ENCODE data around the gene PTPRT.

The PTPRT gene

DNA sequence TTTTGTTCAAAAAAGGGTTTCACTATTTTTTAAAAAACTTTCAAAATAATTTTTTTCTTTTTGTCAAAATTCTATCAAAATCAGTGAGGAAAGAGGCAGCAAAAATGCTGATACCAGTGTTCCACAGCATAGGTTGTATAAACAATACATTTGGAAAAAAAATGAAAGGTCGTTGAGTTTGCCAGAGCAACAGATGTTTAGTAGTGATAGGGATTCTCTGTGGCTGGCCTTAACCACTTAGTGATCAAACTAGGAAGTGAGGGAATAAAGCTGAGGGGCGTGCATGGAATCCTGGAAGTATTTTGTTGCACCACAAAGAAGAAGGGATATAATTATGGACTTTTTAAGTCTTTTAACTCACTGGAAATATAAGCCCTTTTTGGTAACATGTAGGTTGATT is 1016.3 kb downstream of the PTPRT start:
- no peak for DNase-seq

DNA sequence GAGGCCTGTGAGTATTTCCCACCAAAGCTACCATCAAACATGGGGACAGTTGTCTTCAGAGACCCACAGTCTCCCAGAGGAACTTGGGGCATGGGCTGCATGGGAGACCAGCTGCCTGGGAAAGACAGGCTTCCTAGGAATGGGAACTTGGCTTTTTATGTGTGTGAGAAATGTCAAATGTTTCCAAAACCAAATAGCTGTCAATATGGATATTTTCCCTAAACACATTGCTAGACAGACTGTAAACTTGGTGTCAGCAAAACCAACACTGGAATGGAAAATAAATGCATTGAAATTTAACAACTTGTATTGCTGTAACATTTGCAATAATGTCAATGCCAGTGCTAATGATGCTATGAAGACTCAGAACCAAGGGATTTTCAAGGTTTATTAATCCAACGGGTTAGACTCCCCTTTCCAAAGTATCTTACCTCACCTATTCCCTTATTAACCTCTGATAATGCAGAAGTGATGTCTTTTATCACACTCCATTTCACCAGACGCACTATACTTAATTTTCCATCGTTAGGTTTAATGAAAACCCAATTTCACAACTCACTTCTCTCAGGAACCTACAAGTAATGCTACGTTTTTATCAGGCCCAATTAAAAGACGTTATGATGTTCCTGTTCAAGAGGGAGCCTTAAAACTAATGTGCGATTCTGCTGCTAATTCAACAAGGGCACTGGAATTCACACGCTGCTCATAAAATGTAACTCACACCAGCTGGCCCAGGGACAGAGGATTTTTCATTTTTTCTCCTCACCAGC is 1025.4 kb downstream of the PTPRT start:
- DNase-seq, result no peak

DNA sequence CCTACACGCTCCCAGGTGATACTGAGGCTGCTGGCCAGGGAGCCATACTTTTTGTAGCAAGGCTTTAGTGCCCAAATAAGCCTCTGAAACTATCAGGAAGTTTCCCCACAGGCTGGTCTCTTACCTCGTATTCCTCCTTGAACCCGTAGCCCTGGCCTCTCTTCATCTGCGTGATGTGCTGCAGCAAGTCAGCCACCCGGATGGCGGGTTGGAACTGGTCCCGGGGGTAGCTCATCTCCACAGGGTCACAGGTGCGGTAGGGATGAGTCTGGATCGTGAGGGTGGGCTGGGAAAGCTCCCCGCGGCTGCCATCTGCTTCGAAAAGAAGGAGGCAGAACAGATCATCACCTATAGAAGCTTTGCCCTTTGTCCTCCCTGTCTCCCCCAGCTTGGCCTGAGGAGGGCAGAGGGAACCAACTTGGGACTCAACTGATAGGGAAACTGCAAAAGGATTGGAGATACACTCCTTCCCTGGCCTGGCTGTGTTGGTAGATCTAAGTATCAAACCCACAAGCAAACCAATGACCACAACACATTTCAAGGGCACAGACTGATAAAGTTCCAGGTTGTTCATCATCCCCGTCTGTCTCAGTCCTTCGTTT is 1028.4 kb downstream of the PTPRT start:
- no peak for DNase-seq

GRCh38 chr20:42159808-42160207 is 1029.9 kb downstream of the PTPRT start:
- no peak for DNase-seq

DNA sequence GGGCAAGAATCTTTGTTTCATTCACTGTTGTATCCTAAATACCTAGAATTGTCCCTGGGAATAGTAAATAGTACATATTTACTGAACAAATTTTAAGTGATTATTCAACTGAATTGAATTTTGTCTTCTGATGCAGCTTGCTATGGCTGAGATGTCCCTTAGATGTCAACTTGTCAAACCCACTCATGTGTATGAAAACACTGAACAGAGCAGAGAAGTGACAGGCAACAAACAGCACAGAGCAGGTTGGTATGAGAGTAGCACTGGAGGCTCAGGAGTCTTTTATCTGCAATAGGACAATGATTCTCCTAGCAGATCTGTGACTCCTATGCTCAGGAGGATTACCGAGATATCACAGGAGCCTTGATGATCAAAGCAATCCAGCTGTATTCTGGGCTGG is 1031.4 kb downstream of the PTPRT start:
- DNase-seq, result no peak

DNA sequence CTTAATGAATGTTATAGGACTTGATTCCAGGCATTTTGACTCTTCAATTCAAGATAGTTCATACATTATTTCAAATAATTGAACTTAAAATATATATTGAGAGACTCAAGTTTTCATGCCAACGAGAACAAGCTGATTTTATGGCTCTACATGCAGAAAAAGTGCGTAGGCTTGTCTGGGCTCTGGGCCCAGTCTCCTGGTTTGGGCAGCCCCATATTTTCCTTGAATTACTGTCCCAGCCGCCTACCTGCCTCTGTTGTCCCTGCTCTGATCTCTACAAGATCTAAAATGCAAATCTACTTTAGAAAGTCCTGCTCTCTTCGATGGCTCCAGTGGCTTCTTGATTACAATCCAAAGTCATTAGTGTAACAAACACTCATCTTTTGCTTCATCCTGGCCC is 1034.1 kb downstream of the PTPRT start:
- no peak for DNase-seq

DNA sequence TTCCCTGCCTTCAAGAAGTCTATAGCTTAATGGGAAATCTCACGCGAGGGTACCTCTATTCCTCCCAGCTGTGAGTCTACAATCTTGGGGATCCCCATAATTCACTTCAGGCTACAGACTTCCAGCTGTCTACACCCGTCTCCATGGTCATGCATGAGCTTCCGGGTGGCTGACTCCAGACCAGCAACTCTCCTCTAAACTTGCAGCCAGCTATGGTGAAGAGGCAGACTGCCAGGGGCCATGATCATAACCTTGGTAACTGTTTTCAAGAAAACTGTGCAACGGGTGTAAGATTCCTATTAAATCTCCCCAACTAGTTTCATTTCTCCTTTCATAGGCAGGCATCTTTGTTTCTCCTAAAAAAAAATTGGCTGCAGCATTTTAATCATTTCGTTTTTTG is 1037.1 kb downstream of the PTPRT start:
- no peak for DNase-seq

- no peak for DNase-seq
Observed at GRCh38 chr20:42150230-42150629, 1039.5 kb downstream of the PTPRT start.

DNA sequence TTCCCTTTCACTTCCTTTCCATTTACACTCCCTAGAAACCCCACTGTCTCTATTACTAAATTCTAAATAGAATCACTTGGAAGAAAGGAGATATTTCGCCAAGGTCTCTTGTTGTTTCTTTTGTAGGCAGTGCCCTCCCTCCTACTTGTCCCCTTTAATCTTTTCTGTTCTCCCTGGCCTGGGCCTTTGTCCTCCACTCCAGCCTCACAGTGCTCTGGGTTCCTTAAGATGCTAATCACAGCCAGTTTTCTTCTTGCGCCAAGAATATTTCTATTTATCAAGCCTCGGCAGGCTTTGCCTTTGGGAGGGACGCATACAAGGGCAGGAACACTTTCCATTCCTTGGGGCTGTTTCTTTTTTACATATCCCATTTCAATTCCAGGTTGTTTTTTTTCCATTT is 1051.0 kb downstream of the PTPRT start:
- DNase-seq, result no peak

DNA sequence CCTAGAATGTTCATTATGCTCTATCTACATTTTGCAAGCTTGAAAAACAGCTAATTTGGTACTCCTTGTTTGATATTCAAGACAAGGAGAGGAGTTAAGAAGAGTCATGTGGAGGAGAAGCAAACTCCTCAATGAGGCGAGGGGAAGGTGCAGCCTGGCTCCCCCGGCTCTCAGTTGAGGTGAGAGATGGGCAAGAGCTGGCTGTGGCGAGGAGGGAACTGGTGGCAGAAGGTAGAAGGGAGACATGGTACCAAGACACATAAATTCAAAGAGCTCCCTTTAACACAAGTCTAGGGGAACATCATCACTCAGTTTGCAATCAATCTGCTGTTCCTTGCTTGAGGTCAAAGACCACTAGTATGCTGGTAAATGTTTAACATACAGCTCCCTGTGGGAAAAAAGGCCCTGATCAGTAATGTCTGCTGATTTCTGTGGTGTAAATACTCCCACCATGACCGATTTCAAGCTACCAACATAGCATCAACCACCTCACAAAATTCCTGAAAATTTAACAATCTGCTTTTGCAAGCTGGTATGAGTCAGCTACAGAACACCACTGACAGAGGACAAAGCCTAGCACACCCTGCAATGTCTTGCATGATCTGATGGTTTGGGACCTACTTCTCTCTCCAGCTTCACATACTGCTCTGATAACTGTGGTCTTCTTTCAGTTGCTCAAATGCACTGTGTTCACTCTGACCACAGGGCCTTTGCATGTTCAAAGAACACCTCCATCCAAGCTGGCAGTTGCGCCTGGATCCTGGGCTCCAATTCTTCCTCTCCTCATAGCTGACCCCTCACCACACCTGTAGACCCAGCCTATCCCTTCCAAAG is 1055.2 kb downstream of the PTPRT start:
- no peak for DNase-seq

DNA sequence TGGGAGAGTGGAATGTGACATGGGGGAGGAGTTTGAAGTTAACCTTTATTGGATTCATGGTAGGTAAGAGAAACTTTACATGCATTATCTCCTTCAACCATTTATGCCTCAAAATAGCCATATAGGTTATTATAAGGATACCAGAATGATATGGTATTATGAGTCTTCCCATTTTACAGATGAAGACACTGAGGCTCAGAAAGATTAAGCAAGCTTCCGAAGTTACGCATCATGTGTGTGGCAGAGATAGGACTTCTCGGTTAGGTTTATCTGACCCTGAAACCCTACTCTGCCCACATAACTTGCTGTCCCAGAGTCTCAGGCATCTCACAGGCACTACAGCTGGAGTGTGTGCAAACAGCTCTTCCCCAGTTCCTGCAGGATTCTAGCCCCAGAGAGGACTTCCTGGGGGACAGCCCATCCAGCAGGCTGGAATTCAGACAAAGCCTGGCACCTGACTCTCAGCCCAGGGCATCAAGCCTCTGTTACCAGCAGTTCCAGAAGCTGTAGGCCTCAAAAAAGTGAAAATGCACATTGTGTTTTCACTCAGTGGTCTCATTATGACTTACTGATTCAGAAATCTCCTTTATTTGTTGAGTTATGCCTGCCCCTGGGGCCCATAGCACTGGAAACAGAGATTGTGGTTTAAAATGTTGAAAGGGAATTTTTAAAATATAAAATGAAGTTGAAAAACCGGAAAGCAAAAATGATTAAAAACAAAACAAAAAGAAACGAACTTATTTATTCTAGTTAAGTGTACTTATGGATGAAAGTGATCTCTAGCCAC is 1058.7 kb downstream of the PTPRT start:
- no peak for DNase-seq

DNA sequence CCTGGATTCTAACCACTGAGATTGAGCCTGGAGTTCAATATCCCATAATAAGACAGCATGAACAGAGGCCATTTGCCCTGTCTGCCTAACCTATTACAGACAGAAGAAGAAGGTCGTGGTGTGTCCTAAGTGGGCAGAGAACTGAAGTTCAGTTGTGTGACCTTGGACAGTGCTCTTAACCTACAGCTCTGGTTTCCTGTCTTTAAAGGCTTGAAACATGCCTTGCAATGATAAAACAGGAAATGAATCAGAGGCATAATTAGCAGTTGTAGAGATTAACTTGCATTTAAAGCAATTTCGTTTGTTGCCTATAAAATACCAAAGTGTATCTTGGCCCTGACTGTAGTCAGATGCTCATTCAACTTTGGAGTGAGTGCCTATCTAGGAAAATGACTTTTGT is 1064.3 kb downstream of the PTPRT start:
- no peak for DNase-seq

DNA sequence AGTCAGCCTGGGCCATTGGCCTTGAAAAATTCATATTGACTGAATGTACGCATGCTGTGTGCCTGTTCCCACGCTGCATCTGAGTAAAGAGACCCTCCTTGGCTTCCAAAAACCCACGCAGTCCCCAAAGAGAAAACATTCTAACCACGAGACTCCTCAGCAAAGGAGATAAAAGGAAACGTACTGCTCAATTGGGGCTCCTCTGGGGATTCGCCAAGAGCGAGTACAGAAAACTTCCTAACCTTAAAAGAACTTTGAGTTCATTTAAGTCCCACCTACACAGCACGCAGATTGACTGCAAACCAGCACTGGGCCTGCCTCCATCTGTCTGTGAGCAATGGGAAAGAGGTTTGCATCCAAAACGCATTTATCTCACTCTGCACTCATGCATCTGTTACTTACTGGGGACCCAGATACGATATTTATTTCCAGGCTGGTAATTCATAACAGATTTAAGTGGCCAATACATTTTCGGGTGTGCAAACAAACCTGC is 1065.7 kb downstream of the PTPRT start:
- no peak for DNase-seq

DNA sequence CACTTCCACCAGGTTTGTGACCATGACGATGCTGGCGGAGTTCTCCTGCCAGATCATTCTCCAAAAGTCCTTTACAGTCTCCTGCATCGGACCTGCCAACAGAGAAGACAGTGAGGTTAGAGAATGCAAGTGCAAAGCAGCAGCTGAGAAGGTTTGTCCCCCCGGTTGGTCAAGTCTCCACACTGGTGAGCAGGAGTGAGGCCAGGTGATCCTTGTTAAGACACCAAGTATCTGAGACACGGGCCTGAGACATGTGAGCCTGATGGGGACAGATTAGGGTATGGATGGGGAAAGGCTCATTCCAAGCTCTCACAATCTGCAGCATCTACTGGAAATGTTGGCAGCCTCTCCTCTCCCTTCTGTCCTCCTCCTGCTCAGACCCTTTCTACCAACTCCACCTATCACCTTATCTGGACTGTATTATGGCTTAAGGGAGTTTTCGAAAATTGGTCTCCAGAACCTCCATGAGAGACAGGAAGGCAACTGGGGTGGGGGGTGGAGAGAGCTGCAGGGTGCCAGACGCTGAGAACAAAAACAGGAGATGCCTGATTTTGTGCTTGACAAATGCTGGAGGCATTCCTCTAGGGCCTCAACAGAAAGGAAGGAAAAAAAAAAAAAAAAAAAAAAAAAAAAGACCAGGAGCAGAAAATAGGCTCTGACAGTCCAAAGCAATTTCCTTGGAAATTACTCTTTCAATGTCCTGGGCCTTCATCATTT is 1071.1 kb downstream of the PTPRT start:
- no peak for DNase-seq

GRCh38 chr20:42118001-42118400 is 1071.7 kb downstream of the PTPRT start:
- no peak for DNase-seq

DNA sequence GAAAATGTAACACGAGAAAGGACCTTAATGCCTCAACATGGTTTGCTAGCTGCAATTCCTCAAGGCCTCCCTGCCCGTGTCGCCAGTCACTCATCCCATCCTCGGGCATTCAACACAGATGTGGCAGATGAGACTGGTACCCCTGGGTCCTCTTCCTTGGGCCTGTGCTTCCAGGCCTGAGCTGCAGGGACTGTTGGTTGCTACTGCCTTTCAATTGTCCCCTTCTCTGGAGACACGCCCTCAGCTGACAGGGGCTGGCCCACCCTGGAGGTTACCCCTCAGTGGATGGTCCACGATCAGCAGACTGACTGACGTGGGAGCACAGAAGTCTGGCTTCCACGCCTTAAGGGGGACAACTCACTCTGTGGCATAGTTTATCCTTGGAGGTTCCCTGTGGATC is 1076.5 kb downstream of the PTPRT start:
- DNase-seq, result no peak

GRCh38 chr20:42112161-42112560 is 1077.5 kb downstream of the PTPRT start:
- no peak for DNase-seq

DNA sequence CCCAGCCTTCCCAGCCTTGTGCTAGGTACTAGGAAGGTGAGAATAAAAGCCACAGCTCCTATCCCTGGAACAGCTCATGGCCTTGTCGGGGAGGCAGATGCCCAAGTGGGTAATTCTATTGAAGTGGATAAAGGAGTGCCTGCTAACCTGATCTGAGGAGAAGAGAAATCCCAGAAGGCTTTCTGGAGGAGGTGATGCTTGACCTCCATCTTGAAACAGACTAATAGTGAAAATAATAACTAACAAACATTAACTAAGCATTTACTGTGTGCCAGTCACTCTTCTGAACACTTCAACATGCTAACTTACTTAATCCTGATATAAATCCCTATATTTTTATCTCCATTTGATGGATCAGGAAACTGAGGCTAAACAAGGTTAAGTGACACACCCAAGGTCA is 1078.4 kb downstream of the PTPRT start:
- no peak for DNase-seq

GRCh38 chr20:42110301-42110700 is 1079.4 kb downstream of the PTPRT start:
- no peak for DNase-seq

GRCh38 chr20:42102000-42102399 is 1087.7 kb downstream of the PTPRT start:
- no peak for DNase-seq

GRCh38 chr20:42100137-42100704 is 1089.5 kb downstream of the PTPRT start:
- no peak for DNase-seq

DNA sequence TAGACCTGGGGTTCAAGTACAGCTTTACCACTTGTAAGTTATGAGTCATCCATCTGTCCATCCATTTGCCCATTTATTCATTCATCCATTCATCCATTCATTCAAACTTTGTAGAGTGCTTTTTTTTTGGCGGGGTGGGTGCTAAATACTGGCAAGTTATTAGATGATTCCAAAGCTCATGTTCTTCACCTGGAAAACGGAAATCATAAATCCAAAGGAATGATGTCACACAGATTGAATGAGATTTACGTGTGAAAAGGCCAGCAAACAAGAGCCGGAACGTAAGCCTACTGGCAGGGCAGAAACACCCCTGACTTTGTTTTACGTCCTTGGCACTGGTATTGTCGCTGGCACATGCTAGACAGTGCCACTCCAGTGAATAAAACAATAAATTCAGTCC is 1090.6 kb downstream of the PTPRT start:
- DNase-seq, result no peak

All from fibroblast of skin of back (primary cell).